Tibial nerve (tissue), 4 donors: Measurements from ENCODE around the gene OR4C5.

Experiments
- EP300 ChIP-seq, 2 donors: sonication (generic); formaldehyde crosslinking; IDR thresholded peaks; one replicate each; pipeline ENCODE4 v1.6.1; 2017; ENCODE audit warnings: antibody characterized with exemption in 2 of 2, mild to moderate bottlenecking in 1 of 2
- POLR2A ChIP-seq, 2 donors: fragments of 450-650 bp; IDR thresholded peaks; one replicate each; pipeline ENCODE4 v1.6.1; 2017; ENCODE audit warnings: antibody characterized with exemption in 2 of 2, mild to moderate bottlenecking in 2 of 2, moderate library complexity in 2 of 2
- TF ChIP-seq, protein P1 (sequence below), 5 experiments: fragments of 200-600 bp in 3 of 5; fragments of 450-650 bp in 2 of 5; sonication (generic) in 3 of 5; IDR thresholded peaks; one replicate each; pipeline ENCODE4 v1.5.1; 2016 to 2019; ENCODE audit warnings: antibody characterized with exemption in 5 of 5, mild to moderate bottlenecking in 3 of 5, moderate library complexity in 2 of 5

DNA sequence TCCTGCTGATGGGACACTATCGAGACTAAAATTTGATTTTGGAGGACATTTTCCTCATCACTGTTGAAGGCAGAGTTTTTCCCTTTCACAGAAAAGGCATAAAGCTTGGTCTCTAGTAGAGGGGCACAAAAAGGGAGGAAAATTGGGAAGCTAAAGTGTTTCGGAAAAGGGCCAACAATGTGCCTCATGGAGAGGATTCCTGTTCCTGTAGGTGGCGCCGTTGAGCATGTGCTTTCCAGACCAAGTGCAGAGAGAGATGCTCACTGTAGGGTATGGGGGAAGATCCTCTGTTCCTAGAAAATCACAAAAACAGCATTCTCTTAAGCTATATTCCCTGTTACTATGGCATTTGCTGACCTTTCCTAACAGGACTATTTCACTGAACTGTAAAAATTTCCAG lies 18.4 kb upstream of the OR4C5 start:
- TF ChIP-seq, protein P1, sequence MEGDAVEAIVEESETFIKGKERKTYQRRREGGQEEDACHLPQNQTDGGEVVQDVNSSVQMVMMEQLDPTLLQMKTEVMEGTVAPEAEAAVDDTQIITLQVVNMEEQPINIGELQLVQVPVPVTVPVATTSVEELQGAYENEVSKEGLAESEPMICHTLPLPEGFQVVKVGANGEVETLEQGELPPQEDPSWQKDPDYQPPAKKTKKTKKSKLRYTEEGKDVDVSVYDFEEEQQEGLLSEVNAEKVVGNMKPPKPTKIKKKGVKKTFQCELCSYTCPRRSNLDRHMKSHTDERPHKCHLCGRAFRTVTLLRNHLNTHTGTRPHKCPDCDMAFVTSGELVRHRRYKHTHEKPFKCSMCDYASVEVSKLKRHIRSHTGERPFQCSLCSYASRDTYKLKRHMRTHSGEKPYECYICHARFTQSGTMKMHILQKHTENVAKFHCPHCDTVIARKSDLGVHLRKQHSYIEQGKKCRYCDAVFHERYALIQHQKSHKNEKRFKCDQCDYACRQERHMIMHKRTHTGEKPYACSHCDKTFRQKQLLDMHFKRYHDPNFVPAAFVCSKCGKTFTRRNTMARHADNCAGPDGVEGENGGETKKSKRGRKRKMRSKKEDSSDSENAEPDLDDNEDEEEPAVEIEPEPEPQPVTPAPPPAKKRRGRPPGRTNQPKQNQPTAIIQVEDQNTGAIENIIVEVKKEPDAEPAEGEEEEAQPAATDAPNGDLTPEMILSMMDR (IDR thresholded peaks at IDR 0.05): no peak
- no peak for TF ChIP-seq POLR2A (IDR thresholded peaks at IDR 0.05)
- no peak for TF ChIP-seq EP300 (IDR thresholded peaks at IDR 0.05)
